MM.1S (cell line): Measurements from ENCODE around the gene SNRPB2.

Experiments
- EZH2phosphoT487 ChIP-seq: fragments of 300-600 bp; sonication (generic); IDR thresholded peaks from 2 replicates; pipeline ENCODE4 v1.6.1; 2018; ENCODE audit warnings: antibody characterized with exemption, low read length
- TF ChIP-seq, protein P1 (sequence below): fragments of 300-600 bp; sonication (generic); IDR thresholded peaks from 2 replicates; pipeline ENCODE4 v1.5.1; 2016; ENCODE audit warnings: antibody characterized with exemption, low read length, mixed read lengths

DNA sequence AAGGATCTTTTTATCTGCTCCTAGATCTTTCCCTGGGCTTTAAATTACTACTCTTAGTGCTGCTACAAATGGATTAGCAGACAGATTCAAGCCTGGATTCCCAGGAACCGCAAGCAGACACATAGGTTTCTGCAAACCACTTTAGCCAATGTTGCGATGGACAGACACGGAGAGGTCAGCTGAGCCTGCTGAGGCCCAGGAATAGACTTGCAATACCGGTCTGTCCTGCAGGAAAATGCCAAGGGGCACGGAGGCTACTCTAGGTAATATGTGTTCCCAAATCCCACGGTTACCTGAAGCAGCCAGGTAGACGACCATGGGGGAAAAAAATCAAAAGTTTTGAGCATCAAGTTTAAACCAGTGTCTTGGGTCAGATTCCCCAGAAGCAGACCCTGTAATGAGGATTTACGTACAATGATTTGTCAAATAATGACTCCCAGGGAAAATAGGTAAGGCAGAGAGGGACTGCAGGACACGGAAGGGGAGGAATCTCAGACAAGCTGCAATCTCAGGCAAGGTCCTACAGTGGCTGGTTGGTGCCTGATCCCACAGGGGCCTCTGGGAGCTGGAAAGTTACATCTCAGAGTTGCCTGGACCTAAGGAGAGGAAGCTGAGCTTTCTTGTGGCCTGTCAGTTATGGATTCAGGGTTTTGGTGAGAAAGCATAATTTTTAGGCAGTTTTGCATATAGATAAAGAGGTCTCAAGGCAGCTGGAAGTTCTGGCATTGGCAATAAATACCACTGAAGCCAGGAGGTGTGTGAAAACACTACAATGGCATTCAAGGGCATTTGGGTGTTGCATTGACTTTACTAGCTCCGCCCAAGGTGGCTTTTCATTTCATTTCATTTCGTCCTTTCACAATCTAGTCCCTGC lies 30.8 kb downstream of the SNRPB2 start:
- TF ChIP-seq, protein P1, sequence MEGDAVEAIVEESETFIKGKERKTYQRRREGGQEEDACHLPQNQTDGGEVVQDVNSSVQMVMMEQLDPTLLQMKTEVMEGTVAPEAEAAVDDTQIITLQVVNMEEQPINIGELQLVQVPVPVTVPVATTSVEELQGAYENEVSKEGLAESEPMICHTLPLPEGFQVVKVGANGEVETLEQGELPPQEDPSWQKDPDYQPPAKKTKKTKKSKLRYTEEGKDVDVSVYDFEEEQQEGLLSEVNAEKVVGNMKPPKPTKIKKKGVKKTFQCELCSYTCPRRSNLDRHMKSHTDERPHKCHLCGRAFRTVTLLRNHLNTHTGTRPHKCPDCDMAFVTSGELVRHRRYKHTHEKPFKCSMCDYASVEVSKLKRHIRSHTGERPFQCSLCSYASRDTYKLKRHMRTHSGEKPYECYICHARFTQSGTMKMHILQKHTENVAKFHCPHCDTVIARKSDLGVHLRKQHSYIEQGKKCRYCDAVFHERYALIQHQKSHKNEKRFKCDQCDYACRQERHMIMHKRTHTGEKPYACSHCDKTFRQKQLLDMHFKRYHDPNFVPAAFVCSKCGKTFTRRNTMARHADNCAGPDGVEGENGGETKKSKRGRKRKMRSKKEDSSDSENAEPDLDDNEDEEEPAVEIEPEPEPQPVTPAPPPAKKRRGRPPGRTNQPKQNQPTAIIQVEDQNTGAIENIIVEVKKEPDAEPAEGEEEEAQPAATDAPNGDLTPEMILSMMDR: no peak
- no peak for TF ChIP-seq EZH2phosphoT487
